ENCODE data around the gene SEMA3C. TPM values are rescaled to one million over a fixed set of nuclear protein-coding genes. Genes with fewer than 3 reads are reported as not detected.

Gene SEMA3C
- total RNA-seq, 8 experiments from 2014 or later: 32.2 to 219 (median 49.9) TPM

DNA sequence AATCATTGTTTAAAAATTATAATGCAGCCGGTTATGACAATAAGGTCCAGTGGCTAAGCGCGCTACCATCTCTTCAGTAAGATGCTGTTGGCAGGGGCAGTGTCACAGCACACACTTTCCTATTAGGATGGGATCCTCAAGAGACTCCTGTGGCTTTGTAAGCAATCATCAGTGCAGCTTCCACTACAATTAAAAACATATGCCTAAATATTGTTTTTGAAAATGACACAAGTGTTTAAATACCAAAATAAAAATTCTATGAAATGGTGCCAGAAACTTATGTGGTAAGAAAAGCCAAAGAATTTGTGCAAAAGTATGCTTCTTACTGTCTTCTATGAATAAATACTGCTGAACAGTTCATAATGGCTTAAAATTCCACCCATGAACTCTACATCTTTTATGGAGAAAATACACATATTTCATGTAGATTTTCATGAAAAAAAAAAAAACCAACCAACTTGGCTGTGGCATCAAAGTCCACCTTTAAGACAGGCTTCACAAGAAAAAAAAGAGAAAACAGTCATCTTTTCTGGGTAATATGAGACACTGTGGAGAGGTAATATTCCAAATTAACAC is 132.8 kb downstream of the SEMA3C start:
- 0 to 100% (median 66%) methylated on average over 1 to 3 of the region's 3 CpGs; no CpG with 5 or more reads in 4 of the 10 experiments for WGBS, 10 experiments
- Histone ChIP-seq H3K4me1 (replicated peaks in 1 of 2) (peaks cover 0 to 14% of the 10 kb centered on the region in 2 donors), H3K4me3 (no peak overlapping the region), H3K27ac (no peak overlapping the region)
- ATAC-seq (replicated peaks in 6 of 8): peak in 3 of 8 experiments; percentile 58 to 76 (median 65)
- in situ Hi-C loops (cut with MboI; ENCODE audit: low pct_unique_long_range_greater_than_20kb in 2 of 9, low sequenced_read_pairs in 9 of 9, unreplicated experiment in 9 of 9): no loop called here

DNA sequence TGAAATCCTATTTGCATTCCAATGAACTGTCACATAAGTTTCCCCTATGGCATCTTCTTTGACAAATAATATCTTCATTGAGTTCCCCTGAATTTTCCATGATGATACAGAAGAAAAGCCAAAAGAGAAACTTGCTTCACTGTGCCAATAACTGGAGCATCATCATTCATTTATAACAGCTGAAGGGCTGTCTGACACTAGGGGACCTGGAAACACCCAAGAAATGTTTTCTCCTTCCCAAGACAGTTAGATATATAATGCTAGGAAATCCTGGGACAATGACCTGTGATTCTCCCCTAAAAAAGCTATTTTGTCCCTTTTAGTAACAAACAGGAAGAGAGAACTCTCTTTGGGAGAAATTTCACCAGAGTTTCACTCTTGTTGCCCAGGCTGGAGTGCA is 133.6 kb downstream of the SEMA3C start:
- in situ Hi-C loops (cut with MboI; ENCODE audit: low pct_unique_long_range_greater_than_20kb in 2 of 9, low sequenced_read_pairs in 9 of 9, unreplicated experiment in 9 of 9): no loop called here
- Histone ChIP-seq H3K4me1 (replicated peaks in 1 of 2) (peaks cover 0 to 18% of the 10 kb centered on the region in 2 donors), H3K4me3 (no peak overlapping the region), H3K27ac (no peak overlapping the region)
- peak in 3 of 8 experiments; percentile 2 to 9 (median 7) for ATAC-seq (replicated peaks in 6 of 8)

DNA sequence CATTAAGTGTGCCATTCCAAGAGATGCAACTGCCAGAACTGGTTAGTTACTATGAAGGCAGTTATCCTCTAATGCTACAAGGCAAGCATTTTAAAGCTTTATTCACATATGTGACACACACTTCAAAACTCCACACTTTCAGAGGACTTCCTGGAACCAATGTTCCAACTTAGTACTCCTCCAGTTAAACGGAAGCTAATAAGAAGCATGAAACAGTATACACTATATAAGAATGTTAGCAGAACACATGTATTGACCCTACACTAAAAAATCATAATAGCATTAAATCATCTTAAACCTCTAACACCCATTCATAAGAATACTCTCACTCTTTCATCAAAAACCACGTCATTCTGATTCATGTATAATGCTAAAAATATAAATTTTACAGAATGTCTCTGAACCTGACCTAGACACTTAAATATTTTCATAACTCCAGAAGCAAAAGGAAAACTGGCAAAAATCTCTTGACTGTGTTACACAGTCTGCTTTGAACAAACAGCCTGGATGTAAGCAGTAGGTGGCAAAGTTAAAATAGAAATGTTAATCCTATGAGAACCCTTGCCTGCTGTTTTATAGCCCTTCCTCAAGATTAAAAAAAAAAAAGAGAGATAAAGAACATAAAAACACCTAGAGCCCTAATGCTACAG is 135.0 kb downstream of the SEMA3C start:
- no peak for ATAC-seq (replicated peaks in 6 of 8)
- Histone ChIP-seq H3K4me1 (replicated peaks in 1 of 2) (peaks cover 0 to 18% of the 10 kb centered on the region in 2 donors), H3K4me3 (no peak overlapping the region), H3K27ac (no peak overlapping the region)
- WGBS, 10 experiments: 0 to 95% (median 43%) methylated on average over 1 to 2 of the region's 2 CpGs; no CpG with 5 or more reads in 2 of the 10 experiments
- in situ Hi-C loops (cut with MboI; ENCODE audit: low pct_unique_long_range_greater_than_20kb in 2 of 9, low sequenced_read_pairs in 9 of 9, unreplicated experiment in 9 of 9): no loop called here

DNA sequence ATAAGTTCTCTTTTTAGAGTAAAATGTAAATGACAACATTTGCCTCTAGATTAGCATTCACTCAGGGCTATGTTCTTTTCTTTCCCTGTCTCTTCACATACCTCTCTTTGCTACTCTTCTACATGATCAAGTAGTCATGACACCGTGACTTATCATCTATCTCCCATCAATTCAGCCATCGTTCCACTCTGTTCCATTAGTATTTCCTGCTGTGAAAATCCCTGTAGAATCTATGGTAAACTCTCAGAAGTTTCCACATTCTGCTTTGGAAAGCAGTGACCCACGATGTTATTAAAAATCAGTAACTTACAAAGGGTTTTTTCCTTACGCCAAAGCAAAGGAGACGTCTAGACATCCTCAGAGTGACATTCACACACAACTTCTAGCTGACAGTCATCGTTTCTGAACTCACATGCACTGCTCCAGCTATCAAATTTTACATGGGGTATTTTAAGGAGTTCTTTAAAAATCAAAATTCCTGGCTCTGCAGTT is 135.6 kb downstream of the SEMA3C start:
- in situ Hi-C loops (cut with MboI; ENCODE audit: low pct_unique_long_range_greater_than_20kb in 2 of 9, low sequenced_read_pairs in 9 of 9, unreplicated experiment in 9 of 9): no loop called here
- 33 to 62% (median 50%) methylated on average over 4 to 6 of the region's 6 CpGs; no CpG with 5 or more reads in 1 of the 10 experiments for WGBS, 10 experiments

DNA sequence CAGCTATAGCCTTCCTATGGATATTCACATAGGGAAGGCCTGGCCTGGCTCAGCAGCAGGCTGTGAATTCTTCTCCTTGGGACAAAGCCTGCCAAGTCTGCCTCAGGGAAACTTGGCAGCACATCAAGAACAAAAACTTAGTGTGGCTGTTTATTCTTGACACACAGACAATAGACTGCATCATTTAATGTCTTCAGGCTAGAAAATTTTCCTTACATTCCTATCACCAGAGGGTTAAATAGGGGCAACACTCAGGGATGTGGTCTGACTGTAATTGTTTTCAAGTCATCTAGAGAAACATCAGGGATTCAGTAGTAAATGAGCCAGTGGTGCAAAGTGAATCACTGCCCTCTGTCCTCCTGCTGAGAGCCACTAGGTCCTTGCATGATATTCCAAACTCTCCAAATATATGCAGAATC is 137.3 kb downstream of the SEMA3C start:
- H3K27ac ChIP-seq: no peak overlapping the region
- H3K4me3 ChIP-seq: no peak overlapping the region
- peak; percentile 18 to 93 (median 40) for ATAC-seq (replicated peaks in 6 of 8)
- peaks cover 0 to 18% of the 10 kb centered on the region in 2 donors for H3K4me1 ChIP-seq (replicated peaks in 1 of 2)
- in situ Hi-C loops (cut with MboI; ENCODE audit: low pct_unique_long_range_greater_than_20kb in 2 of 9, low sequenced_read_pairs in 9 of 9, unreplicated experiment in 9 of 9): no loop called here

More for the DNA sequence above, 135.6 kb downstream of the SEMA3C start:
- Histone ChIP-seq H3K4me3 (no peak overlapping the region), H3K4me1 (replicated peaks in 1 of 2) (peaks cover 0 to 18% of the 10 kb centered on the region in 2 donors), H3K27ac (no peak overlapping the region)
- ATAC-seq (replicated peaks in 6 of 8): no peak

DNA sequence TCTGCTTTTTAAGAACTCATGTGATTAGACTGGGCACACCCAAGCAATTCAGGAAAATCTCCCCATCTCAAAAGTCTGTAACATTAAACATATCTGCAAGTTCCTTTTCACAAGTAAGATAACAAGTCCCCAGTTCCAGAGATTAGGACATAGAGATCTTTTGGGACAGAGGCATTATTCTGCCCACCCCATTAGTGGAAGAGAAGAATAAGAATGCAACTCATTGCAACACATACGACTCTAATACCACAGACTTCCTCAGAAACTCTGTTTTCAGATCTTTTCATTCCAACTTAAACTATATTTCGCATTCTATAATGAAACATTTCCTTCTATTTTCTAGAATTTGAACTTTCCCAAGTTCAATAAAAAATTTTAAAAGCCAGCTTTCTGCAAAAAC is 137.7 kb downstream of the SEMA3C start:
- in situ Hi-C loops (cut with MboI; ENCODE audit: low pct_unique_long_range_greater_than_20kb in 2 of 9, low sequenced_read_pairs in 9 of 9, unreplicated experiment in 9 of 9): no loop called here
- ATAC-seq (replicated peaks in 6 of 8): no peak
- Histone ChIP-seq H3K27ac (no peak overlapping the region), H3K4me3 (no peak overlapping the region), H3K4me1 (replicated peaks in 1 of 2) (peaks cover 0 to 18% of the 10 kb centered on the region in 2 donors)
- 33 to 100% (median 92%) methylated on average over 1 to 2 of the region's 2 CpGs; no CpG with 5 or more reads in 3 of the 10 experiments for WGBS, 10 experiments

DNA sequence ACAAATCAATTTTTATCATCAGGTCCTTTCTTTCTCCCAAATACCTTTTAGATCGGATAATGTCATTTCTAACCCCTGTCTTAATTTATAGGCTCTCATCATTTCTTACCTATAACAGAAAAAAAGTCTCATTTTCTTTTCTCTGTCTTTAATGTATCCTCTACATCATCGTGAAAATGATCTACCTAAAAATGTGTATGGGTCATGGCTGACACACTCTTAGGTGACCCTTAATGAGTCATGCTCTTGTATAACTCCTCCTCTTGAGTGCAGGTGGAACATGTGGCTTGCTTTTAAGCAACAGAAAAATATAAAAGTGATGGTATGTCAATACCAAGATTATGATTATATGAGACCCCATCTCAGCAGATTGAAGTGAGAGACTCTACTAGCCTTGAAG is 139.4 kb downstream of the SEMA3C start:
- Histone ChIP-seq H3K27ac (no peak overlapping the region), H3K4me1 (replicated peaks in 1 of 2) (peaks cover 0 to 18% of the 10 kb centered on the region in 2 donors), H3K4me3 (no peak overlapping the region)
- 73 to 100% (median 88%) methylated on average over 1 to 2 of the region's 2 CpGs for WGBS, 10 experiments
- in situ Hi-C loops (cut with MboI; ENCODE audit: low pct_unique_long_range_greater_than_20kb in 2 of 9, low sequenced_read_pairs in 9 of 9, unreplicated experiment in 9 of 9): no loop called here
- ATAC-seq (replicated peaks in 6 of 8): no peak

DNA sequence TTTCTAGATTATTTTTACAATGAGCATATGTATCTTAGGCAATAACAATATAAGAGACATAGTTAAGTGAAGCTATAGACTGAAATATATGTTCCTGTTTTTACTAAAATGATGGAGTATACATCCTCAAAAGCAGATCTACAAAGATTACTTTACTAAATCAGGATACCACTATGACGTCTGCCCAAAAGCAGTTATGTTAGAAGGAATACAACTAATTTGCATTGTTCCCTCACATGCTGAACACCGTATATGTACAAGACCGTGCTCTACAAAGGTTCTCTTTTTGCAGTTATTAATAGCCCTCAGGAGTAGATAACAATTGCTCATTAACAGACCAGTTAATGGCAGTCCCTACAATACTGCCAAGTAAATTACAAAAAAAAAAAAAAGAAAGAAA is 143.0 kb downstream of the SEMA3C start:
- Histone ChIP-seq H3K4me3 (no peak overlapping the region), H3K4me1 (replicated peaks in 1 of 2) (peaks cover 0 to 6% of the 10 kb centered on the region in 2 donors), H3K27ac (no peak overlapping the region)
- WGBS, 10 experiments: 30 to 100% (median 92%) methylated on average over 1 to 3 of the region's 3 CpGs
- in situ Hi-C loops (cut with MboI; ENCODE audit: low pct_unique_long_range_greater_than_20kb in 2 of 9, low sequenced_read_pairs in 9 of 9, unreplicated experiment in 9 of 9): no loop called here
- ATAC-seq (replicated peaks in 6 of 8): peak in 2 of 8 experiments; percentile 9 to 50

DNA sequence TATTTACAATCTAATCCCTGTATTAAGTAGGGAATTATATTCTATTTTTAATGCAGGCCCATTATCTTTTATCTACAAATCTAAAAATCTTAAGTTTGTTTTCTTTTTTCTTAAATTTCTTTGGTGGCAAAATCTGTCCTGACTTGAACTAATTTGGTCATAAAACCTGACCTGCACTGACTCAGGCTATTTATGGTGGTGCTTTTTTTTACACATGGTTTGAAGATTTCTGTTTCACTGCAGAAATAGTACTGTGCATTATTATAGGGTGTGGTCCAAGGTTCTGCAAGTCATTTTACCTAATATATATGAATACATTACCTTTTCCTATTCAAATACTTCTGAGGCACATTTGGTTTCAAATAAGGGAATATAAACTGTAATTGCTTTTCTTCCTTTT is 143.4 kb downstream of the SEMA3C start:
- ATAC-seq (replicated peaks in 6 of 8): peak in 3 of 8 experiments; percentile 41 to 64 (median 57)
- peaks cover 0 to 4% of the 10 kb centered on the region in 2 donors for H3K4me1 ChIP-seq (replicated peaks in 1 of 2)
- in situ Hi-C loops (cut with MboI; ENCODE audit: low pct_unique_long_range_greater_than_20kb in 2 of 9, low sequenced_read_pairs in 9 of 9, unreplicated experiment in 9 of 9): no loop called here
- no peak overlapping the region for H3K27ac ChIP-seq
- H3K4me3 ChIP-seq: no peak overlapping the region

DNA sequence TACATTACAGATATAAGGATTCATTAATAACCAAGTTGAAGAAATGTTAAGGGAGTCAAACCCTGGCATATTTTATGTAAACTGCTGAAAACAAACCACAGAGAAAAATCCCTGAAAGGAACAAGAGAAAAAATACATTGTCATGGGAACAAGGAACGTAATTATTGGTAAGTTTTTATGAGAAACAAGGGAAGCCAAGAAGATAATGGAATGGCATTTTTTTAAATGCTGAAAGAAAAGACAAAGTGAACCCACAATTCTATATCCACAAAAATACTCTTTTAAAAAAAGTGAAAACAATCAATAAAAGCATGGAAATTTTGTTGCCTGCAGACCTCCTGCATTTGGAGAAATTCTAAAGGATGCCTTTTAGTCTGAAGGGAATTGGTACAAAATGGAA is 144.0 kb downstream of the SEMA3C start:
- in situ Hi-C loops (cut with MboI; ENCODE audit: low pct_unique_long_range_greater_than_20kb in 2 of 9, low sequenced_read_pairs in 9 of 9, unreplicated experiment in 9 of 9): no loop called here
- H3K4me1 ChIP-seq (replicated peaks in 1 of 2): peaks cover 0 to 4% of the 10 kb centered on the region in 2 donors
- WGBS, 10 experiments: 33 to 100% (median 92%) methylated on average over 1 of the region's 1 CpG
- H3K4me3 ChIP-seq: no peak overlapping the region
- H3K27ac ChIP-seq: no peak overlapping the region
- ATAC-seq (replicated peaks in 6 of 8): no peak

DNA sequence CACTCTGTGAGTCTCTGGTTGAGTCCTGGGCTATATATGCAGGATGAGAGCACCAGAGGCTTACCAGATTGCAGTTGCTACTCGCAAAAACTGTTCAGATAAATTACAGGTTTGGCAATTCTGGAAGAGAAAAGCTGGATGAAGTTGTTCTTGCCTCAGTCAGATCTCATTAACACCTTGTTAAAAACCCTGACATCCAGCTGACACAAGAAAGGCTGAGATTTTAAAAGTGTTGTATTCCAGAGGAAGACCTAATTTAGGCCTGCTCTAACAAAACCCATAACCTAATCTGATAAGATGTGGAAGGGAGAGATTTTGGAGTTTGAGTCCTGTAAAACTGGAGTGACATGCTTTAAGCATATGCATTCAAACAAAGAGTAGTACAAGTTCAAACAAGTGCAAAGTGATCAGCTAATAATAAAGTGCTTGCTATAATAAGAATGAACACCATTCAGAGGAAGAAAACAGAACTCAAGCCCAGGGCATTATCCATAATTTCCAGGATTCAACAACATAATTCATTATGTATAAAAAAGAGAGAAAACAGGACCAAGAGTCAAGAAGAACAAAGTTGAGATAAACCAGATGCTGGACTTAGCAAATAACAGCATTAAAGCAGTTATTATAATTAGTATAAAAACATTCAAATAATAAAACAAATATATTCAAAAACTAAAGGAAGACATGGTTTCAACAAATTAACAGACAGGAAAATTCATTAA is 144.9 kb downstream of the SEMA3C start:
- H3K27ac ChIP-seq: no peak overlapping the region
- in situ Hi-C loops (cut with MboI; ENCODE audit: low pct_unique_long_range_greater_than_20kb in 2 of 9, low sequenced_read_pairs in 9 of 9, unreplicated experiment in 9 of 9): no loop called here
- no peak overlapping the region for H3K4me3 ChIP-seq
- WGBS, 10 experiments: 80 to 100% (median 100%) methylated on average over 1 of the region's 1 CpG; no CpG with 5 or more reads in 5 of the 10 experiments
- H3K4me1 ChIP-seq (replicated peaks in 1 of 2): peaks cover 0 to 4% of the 10 kb centered on the region in 2 donors
- no peak for ATAC-seq (replicated peaks in 6 of 8)

DNA sequence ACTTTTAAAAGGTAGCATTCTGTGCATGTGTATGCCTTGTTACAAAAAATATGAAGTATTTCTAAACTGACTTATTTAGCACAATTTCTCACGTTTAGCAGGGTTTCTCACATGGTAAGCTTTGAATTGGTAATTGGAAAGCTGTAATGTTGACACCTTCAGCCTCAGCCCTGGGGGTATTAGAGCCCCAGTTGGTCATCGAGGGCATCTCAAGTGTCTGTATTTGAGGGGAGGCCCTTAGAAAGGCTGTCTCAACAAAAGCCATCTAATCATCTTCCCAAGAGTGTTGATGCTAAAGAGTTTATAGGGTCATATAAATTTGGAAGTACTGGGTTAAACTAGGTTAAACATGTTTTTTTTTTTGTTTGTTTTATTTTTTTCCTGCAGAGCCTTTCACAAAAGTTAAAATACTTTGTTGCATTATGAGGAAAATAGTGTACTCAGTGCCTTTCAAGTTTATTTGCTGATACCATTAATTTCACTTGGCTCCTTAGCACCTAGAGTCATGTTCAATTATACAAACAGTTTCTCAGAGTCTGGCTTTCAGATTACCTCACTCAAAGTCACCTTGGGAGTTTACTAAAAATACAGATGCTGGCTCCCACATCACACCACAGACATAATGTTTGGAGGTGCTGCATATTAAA is 146.4 kb downstream of the SEMA3C start:
- Histone ChIP-seq H3K4me3 (no peak overlapping the region), H3K4me1 (replicated peaks in 1 of 2) (peaks cover 0 to 4% of the 10 kb centered on the region in 2 donors), H3K27ac (no peak overlapping the region)
- ATAC-seq (replicated peaks in 6 of 8): peak in 1 of 8 experiments; percentile 43
- WGBS, 10 experiments: 0 to 89% (median 36%) methylated on average over 1 to 2 of the region's 2 CpGs; no CpG with 5 or more reads in 2 of the 10 experiments
- in situ Hi-C loops (cut with MboI; ENCODE audit: low pct_unique_long_range_greater_than_20kb in 2 of 9, low sequenced_read_pairs in 9 of 9, unreplicated experiment in 9 of 9): no loop called here

DNA sequence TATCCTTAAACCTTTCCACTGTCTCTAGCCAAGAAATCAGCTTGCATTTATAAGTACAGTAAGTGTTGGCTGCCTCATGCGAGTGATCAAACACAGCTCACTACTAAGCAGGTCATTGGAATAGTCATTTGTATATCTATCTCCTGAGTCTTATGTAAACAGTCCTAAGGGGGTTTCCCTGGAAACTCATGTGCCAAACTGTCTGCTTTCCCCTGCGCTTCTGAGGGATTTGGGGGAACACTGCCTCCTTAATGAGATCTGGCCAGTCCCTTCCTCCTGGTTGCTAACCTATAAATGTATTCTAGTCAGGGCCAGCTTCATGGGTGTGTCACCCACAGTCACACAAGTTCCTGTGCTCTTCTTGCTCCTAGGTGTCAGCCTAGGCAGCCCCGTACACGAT is 147.3 kb downstream of the SEMA3C start:
- Histone ChIP-seq H3K27ac (no peak overlapping the region), H3K4me3 (no peak overlapping the region), H3K4me1 (replicated peaks in 1 of 2) (peaks cover 0 to 4% of the 10 kb centered on the region in 2 donors)
- peak in 7 of 8 experiments; percentile 16 to 80 (median 59) for ATAC-seq (replicated peaks in 6 of 8)
- 77 to 96% (median 84%) methylated on average over 1 to 4 of the region's 4 CpGs for WGBS, 10 experiments
- in situ Hi-C loops (cut with MboI; ENCODE audit: low pct_unique_long_range_greater_than_20kb in 2 of 9, low sequenced_read_pairs in 9 of 9, unreplicated experiment in 9 of 9): no loop called here
